Measurements from ENCODE around the gene SDSL. TPM values are rescaled to one million over a fixed set of nuclear protein-coding genes. Genes with fewer than 3 reads are reported as not detected.

The SDSL gene
- total and polyA plus RNA-seq, 2 of the 13 experiments (the other 11 are each of a cell fraction or from before 2014, with no cell fraction given) = 1.2 to 1.7 TPM

DNA sequence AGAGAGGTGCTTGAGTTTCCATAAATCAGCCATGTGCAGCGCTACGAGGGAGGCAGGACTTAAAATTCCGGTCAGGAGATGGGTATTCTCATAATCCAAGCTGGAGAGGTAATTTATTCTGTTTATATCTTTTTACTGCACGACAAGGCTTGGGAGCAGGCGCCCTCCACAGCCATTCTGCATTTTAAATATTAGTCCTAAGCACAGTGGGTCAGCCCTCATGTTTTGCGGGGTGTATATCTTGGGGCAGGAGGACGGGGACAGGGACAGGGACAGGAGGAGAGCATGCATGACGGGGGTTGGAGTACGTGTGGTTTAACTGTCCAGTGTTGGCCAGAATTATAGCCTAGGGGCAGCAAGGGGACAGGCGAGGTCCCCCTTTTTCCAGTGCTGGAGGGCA lies 35.0 kb downstream of the SDSL start:
- ChIA-PET POLR2A (no interaction called here), CTCF (ENCODE audit: low intra/inter-chr PET ratio, low total read pairs) (no interaction called here)
- in situ Hi-C loops (cut with HindIII; ENCODE audit: extremely low pct_ligation_motif_present, low pct_unique_long_range_greater_than_20kb) (no loop called here), intact Hi-C loops (cut with micrococcal nuclease; ENCODE audit: unreplicated experiment) (no loop called here)
- Histone ChIP-seq H3K27me3 (ENCODE audit: control insufficient read depth in 1 of 2, insufficient read depth in 2 of 2, low read length in 2 of 2) (peaks cover 0 to 6% of the 10 kb centered on the region in 2 experiments; a peak in 1 of 5 replicates), H3K4me3 (replicated peaks in 1 of 3; ENCODE audit: insufficient read depth in 1 of 3, low read depth in 2 of 3, low read length in 3 of 3) (no peak overlapping the region), H2AFZ (ENCODE audit: low read length) (no peak overlapping the region), H3K9ac (ENCODE audit: insufficient read depth, low read depth, low read length) (no peak overlapping the region), H3K9me3 (ENCODE audit: low read length) (no peaks in the 10 kb centered on the region), H3K4me2 (ENCODE audit: low read depth, low read length) (no peak overlapping the region), H3K36me3 (replicated peaks in 1 of 2; ENCODE audit: control insufficient read depth in 1 of 2, insufficient read depth in 2 of 2, low read length in 2 of 2) (no peaks in the 10 kb centered on the region), H4K20me1 (ENCODE audit: insufficient read depth, low read length) (no peaks in the 10 kb centered on the region), H3K27ac (ENCODE audit: extremely low read length, insufficient read depth, low read length) (no peak overlapping the region), H3K79me2 (ENCODE audit: insufficient read depth, low read length) (no peaks in the 10 kb centered on the region), H3K4me1 (ENCODE audit: insufficient read depth, low read length) (no peaks in the 10 kb centered on the region)
- DNase-seq (ENCODE audit: low spot score) (no peak), ATAC-seq (no peak), FAIRE-seq (no peak)
- no TSS peak for BruUV-seq (replicated peaks)
- 4% methylated on average over 10 of the region's 10 CpGs for WGBS (ENCODE audit: low lambda C conversion rate)
- no peak for TF ChIP-seq ZNF232 (CRISPR knock-in tag; IDR thresholded peaks at IDR 0.05; ENCODE audit: borderline replicate concordance)
- TF ChIP-seq, protein P1, sequence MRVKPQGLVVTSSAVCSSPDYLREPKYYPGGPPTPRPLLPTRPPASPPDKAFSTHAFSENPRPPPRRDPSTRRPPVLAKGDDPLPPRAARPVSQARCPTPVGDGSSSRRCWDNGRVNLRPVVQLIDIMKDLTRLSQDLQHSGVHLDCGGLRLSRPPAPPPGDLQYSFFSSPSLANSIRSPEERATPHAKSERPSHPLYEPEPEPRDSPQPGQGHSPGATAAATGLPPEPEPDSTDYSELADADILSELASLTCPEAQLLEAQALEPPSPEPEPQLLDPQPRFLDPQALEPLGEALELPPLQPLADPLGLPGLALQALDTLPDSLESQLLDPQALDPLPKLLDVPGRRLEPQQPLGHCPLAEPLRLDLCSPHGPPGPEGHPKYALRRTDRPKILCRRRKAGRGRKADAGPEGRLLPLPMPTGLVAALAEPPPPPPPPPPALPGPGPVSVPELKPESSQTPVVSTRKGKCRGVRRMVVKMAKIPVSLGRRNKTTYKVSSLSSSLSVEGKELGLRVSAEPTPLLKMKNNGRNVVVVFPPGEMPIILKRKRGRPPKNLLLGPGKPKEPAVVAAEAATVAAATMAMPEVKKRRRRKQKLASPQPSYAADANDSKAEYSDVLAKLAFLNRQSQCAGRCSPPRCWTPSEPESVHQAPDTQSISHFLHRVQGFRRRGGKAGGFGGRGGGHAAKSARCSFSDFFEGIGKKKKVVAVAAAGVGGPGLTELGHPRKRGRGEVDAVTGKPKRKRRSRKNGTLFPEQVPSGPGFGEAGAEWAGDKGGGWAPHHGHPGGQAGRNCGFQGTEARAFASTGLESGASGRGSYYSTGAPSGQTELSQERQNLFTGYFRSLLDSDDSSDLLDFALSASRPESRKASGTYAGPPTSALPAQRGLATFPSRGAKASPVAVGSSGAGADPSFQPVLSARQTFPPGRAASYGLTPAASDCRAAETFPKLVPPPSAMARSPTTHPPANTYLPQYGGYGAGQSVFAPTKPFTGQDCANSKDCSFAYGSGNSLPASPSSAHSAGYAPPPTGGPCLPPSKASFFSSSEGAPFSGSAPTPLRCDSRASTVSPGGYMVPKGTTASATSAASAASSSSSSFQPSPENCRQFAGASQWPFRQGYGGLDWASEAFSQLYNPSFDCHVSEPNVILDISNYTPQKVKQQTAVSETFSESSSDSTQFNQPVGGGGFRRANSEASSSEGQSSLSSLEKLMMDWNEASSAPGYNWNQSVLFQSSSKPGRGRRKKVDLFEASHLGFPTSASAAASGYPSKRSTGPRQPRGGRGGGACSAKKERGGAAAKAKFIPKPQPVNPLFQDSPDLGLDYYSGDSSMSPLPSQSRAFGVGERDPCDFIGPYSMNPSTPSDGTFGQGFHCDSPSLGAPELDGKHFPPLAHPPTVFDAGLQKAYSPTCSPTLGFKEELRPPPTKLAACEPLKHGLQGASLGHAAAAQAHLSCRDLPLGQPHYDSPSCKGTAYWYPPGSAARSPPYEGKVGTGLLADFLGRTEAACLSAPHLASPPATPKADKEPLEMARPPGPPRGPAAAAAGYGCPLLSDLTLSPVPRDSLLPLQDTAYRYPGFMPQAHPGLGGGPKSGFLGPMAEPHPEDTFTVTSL (CRISPR knock-in tag; IDR thresholded peaks at IDR 0.05; ENCODE audit: borderline replicate concordance) = no peak
- TF ChIP-seq, protein P2, sequence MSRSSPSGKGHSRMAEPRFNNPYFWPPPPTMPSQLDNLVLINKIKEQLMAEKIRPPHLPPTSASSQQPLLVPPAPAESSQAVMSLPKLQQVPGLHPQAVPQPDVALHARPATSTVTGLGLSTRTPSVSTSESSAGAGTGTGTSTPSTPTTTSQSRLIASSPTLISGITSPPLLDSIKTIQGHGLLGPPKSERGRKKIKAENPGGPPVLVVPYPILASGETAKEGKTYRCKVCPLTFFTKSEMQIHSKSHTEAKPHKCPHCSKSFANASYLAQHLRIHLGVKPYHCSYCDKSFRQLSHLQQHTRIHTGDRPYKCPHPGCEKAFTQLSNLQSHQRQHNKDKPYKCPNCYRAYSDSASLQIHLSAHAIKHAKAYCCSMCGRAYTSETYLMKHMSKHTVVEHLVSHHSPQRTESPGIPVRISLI (CRISPR knock-in tag; IDR thresholded peaks at IDR 0.05; ENCODE audit: borderline replicate concordance) = no peak
- TF ChIP-seq, protein P3, sequence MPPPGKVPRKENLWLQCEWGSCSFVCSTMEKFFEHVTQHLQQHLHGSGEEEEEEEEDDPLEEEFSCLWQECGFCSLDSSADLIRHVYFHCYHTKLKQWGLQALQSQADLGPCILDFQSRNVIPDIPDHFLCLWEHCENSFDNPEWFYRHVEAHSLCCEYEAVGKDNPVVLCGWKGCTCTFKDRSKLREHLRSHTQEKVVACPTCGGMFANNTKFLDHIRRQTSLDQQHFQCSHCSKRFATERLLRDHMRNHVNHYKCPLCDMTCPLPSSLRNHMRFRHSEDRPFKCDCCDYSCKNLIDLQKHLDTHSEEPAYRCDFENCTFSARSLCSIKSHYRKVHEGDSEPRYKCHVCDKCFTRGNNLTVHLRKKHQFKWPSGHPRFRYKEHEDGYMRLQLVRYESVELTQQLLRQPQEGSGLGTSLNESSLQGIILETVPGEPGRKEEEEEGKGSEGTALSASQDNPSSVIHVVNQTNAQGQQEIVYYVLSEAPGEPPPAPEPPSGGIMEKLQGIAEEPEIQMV (CRISPR knock-in tag; IDR thresholded peaks at IDR 0.05; ENCODE audit: low read depth) = no peak
- TF ChIP-seq, protein P4, sequence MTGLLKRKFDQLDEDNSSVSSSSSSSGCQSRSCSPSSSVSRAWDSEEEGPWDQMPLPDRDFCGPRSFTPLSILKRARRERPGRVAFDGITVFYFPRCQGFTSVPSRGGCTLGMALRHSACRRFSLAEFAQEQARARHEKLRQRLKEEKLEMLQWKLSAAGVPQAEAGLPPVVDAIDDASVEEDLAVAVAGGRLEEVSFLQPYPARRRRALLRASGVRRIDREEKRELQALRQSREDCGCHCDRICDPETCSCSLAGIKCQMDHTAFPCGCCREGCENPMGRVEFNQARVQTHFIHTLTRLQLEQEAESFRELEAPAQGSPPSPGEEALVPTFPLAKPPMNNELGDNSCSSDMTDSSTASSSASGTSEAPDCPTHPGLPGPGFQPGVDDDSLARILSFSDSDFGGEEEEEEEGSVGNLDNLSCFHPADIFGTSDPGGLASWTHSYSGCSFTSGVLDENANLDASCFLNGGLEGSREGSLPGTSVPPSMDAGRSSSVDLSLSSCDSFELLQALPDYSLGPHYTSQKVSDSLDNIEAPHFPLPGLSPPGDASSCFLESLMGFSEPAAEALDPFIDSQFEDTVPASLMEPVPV (CRISPR knock-in tag; IDR thresholded peaks at IDR 0.05) = no peak
- TF ChIP-seq ZNF782 (CRISPR knock-in tag; IDR thresholded peaks at IDR 0.05; ENCODE audit: borderline replicate concordance) = no peak
- TF ChIP-seq ISX (CRISPR knock-in tag; conservative IDR thresholded peaks at IDR 0.05) = no peak
- TF ChIP-seq ZC3H4 (CRISPR knock-in tag; IDR thresholded peaks at IDR 0.05; ENCODE audit: borderline replicate concordance) = no peak
- no peak for TF ChIP-seq SIN3A (IDR thresholded peaks at IDR 0.05; ENCODE audit: borderline replicate concordance, low read depth, low read length)
- TF ChIP-seq, protein P5, sequence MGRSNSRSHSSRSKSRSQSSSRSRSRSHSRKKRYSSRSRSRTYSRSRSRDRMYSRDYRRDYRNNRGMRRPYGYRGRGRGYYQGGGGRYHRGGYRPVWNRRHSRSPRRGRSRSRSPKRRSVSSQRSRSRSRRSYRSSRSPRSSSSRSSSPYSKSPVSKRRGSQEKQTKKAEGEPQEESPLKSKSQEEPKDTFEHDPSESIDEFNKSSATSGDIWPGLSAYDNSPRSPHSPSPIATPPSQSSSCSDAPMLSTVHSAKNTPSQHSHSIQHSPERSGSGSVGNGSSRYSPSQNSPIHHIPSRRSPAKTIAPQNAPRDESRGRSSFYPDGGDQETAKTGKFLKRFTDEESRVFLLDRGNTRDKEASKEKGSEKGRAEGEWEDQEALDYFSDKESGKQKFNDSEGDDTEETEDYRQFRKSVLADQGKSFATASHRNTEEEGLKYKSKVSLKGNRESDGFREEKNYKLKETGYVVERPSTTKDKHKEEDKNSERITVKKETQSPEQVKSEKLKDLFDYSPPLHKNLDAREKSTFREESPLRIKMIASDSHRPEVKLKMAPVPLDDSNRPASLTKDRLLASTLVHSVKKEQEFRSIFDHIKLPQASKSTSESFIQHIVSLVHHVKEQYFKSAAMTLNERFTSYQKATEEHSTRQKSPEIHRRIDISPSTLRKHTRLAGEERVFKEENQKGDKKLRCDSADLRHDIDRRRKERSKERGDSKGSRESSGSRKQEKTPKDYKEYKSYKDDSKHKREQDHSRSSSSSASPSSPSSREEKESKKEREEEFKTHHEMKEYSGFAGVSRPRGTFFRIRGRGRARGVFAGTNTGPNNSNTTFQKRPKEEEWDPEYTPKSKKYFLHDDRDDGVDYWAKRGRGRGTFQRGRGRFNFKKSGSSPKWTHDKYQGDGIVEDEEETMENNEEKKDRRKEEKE (IDR thresholded peaks at IDR 0.05) = no peak
